BJ (cell line): ENCODE data around the gene METTL2B. TPM values are rescaled to one million over a fixed set of nuclear protein-coding genes. Genes with fewer than 3 reads are reported as not detected.

Source experiments
- CTCF ChIA-PET: fragments of 350-600 bp; formaldehyde crosslinking; extraction: SDS; loops from one replicate; lab custom pipeline; 2021; ENCODE audit warnings: antibody characterized with exemption, inconsistent platforms; lab: Yijun Ruan, JAX
- POLR2A ChIA-PET: fragments of 300-600 bp; sonication (Branson Sonifier 250); formaldehyde crosslinking; extraction: SDS; loops from one replicate; lab custom pipeline; 2021; ENCODE audit warnings: antibody characterized with exemption; lab: Charles Lee
- DNase-seq: peaks from one replicate; pipeline ENCODE4 v3.0.0-alpha.2; 2011; ENCODE audit warnings: low read depth
- H3K27me3 ChIP-seq: 2 replicates; pipeline ENCODE4 v1.6.0; 2011; ENCODE audit warnings: low read length; ENCODE audit not compliant: control insufficient read depth, insufficient read depth
- H3K36me3 ChIP-seq: 2 replicates; pipeline ENCODE4 v1.5.1; 2011; ENCODE audit warnings: low read length; ENCODE audit not compliant: control insufficient read depth, insufficient read depth
- H3K4me3 ChIP-seq: 2 replicates; pipeline ENCODE4 v1.5.1; 2011; ENCODE audit warnings: low read depth, mild to moderate bottlenecking, control low read depth, low read length
- CTCF ChIP-seq: IDR thresholded peaks from 2 replicates; pipeline ENCODE4 v1.5.1; 2011; ENCODE audit warnings: low read depth, mild to moderate bottlenecking, control low read depth, inconsistent platforms, low read length, moderate library complexity; ENCODE audit not compliant: insufficient read depth
- polyA plus RNA-seq: library from polyadenylated mRNA; depleted of rRNA; stranded (reverse); fragments of >200 nt; gene quantifications from 2 replicates; pipeline ENCODE4 v1.2.3, GENCODE V29; 2011

Gene METTL2B
- polyA plus RNA-seq, 1 experiment = 13.8 TPM

GRCh38 chr7:128450409-128450808 is 26.1 kb upstream of the METTL2B start:
- no peaks in the 10 kb centered on the region for H3K36me3 ChIP-seq
- no peaks in the 10 kb centered on the region for H3K27me3 ChIP-seq
- no peak for DNase-seq
- CTCF ChIA-PET = interaction anchor here (1.0 to 3.0 kb wide), 2 partner anchors 22 to 25 kb away, joined by 4 to 9 read pairs; no protein-coding TSS in a partner anchor
- no peak overlapping the region for H3K4me3 ChIP-seq
- POLR2A ChIA-PET = no interaction called here
- no peak for TF ChIP-seq CTCF

GRCh38 chr7:128450913-128451312 is 25.6 kb upstream of the METTL2B start:
- H3K36me3 ChIP-seq = no peaks in the 10 kb centered on the region
- no peak for TF ChIP-seq CTCF
- ChIA-PET CTCF (no interaction called here), POLR2A (no interaction called here)
- H3K4me3 ChIP-seq = no peak overlapping the region
- no peak for DNase-seq
- no peaks in the 10 kb centered on the region for H3K27me3 ChIP-seq

- no peak overlapping the region for H3K4me3 ChIP-seq
- no peaks in the 10 kb centered on the region for H3K27me3 ChIP-seq
- no peak for DNase-seq
- ChIA-PET CTCF (interaction anchor here (1.7 to 7.0 kb wide), 2 partner anchors 10 to 27 kb away, joined by 5 to 111 read pairs; no protein-coding TSS in a partner anchor), POLR2A (no interaction called here)
- TF ChIP-seq CTCF = no peak
- H3K36me3 ChIP-seq = no peaks in the 10 kb centered on the region
Measured at GRCh38 chr7:128452552-128452951, 24.0 kb upstream of the METTL2B start.

- H3K27me3 ChIP-seq = no peaks in the 10 kb centered on the region
- ChIA-PET CTCF (interaction anchor here (0.7 to 7.0 kb wide), 9 partner anchors 8 to 426 kb away, joined by 3 to 111 read pairs (median 4); partner anchors contain the start of gene METTL2B), POLR2A (no interaction called here)
- no peak for TF ChIP-seq CTCF
- DNase-seq = peak; percentile 31
- H3K36me3 ChIP-seq = no peaks in the 10 kb centered on the region
- no peak overlapping the region for H3K4me3 ChIP-seq
Measured at GRCh38 chr7:128453836-128454804, 22.4 kb upstream of the METTL2B start.

GRCh38 chr7:128454808-128455542 is 21.6 kb upstream of the METTL2B start:
- no peak for TF ChIP-seq CTCF
- no peak for DNase-seq
- ChIA-PET CTCF (interaction anchor here (0.7 to 7.0 kb wide), 8 partner anchors 9 to 57 kb away, joined by 3 to 111 read pairs (median 4); partner anchors contain the start of genes IMPDH1 and METTL2B), POLR2A (interaction anchor here (0.6 to 1.4 kb wide), 3 partner anchors 10 to 45 kb away, joined by 4 to 11 read pairs (median 5); partner anchors contain the start of gene IMPDH1)
- Histone ChIP-seq H3K36me3 (no peaks in the 10 kb centered on the region), H3K4me3 (peak overlapping the region; percentile 31), H3K27me3 (no peaks in the 10 kb centered on the region)
